ENCODE data around the gene JOSD2.
A peak's percentile ranks its signal among the peaks of the same experiment; 100 is the strongest.

JOSD2 gene

DNA sequence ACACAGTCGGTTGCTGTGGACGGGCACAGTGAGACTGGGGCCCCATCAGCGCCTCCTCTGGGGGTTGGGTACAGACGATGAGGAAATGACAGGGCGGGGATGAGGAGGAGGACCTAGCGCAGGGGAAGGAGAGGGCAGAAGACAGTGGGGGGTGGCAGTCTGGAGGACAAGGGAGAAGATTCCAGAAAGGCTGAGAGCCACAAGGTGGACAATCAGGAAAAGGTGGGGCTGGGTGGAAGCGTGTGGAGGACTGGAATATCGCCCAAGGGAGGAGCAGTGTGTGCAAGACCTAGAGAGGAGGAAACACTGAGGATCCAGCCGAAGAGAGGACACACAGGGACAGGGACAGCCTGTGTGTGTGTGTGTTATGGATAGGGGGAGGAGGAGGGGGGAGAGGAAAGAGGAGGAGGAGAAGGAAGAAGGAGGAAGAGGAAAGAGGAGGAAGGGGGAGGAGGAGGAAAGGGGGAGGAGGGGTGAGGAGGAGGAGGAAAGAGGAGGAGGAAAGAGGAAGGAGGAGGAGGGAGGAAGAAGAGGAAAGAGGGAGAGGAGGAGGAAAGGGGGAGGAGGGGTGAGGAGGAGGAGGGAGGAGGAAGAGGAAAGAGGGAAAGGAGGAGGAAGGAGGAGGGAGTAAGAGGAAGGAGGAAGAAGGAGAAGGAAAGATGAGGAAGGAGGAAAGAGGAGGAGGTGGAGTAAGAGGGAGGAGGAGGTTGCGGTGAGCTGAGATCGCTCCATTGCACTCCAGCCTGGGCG lies 18.5 kb downstream of the JOSD2 start:
- DNase-seq: no peak

DNA sequence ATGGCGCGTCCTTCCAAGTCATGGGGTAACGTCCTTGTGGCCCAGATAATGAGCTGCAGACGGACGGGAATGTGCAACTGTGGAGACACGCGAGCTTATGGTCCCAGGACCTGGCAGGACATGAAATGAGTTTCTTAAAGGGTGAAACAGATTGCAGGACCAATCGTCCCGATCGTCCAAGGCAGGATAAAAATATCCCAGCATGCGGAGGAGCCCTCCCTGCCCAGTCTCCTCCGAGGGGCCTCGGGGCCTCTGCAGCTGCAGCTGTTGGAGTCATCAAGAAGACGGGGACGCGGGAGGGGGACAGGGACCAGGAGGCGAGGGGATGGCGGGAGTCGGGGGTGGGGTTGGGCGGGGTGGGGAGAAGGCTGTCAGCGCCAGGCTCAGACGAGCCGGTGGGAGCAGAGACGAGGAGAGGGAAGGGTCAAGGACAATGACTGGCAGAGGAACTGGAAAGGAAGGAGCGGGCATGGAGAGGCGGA lies 20.0 kb downstream of the JOSD2 start:
- no peak for DNase-seq

DNA sequence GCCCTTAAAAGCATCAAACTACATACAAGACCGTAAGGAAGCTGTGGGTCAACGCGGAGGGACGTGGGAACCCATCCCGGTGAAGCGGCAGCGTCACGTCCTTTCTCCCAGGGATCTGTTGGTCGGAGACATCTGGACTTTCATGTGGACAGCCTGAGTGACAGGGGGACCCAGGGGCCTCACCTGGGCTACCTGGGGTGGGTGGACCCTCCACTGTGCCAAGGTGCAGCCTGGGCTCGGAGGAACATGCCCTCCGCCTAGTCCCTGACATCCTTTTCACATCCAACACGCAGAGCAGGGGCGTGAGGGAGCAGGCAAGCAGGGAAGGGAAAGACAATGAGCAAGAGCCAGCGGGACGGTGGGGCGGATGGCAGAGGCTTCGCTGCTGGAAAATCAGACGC lies 20.6 kb downstream of the JOSD2 start:
- DNase-seq: no peak

DNA sequence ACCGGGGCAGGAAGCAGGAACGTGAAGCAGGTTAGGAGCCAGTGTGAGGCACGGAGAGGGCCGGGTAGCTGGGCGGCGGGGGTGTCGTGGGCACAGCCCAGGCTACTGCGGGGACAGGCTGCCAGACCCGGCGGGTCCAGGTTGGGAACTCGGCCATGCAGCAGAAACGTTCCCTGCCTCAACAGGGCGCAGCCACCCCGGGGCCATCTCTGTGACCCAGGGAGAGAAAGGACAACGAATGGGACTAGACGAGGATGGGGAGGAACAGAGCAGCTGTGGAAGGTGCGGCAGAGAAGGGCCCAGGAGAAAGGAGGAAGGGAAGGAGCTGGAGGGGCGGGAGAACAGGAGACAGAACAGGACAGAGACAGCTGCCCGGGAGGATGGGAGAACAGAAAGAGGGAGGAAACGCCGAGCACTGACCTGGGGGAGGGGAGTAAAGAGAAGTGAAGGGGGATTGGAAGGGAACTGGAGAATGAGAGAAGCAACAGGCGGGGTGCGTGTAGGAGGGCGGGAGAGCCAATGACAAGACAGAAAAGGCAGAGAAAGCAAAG lies 21.5 kb downstream of the JOSD2 start:
- DNase-seq: no peak

DNA sequence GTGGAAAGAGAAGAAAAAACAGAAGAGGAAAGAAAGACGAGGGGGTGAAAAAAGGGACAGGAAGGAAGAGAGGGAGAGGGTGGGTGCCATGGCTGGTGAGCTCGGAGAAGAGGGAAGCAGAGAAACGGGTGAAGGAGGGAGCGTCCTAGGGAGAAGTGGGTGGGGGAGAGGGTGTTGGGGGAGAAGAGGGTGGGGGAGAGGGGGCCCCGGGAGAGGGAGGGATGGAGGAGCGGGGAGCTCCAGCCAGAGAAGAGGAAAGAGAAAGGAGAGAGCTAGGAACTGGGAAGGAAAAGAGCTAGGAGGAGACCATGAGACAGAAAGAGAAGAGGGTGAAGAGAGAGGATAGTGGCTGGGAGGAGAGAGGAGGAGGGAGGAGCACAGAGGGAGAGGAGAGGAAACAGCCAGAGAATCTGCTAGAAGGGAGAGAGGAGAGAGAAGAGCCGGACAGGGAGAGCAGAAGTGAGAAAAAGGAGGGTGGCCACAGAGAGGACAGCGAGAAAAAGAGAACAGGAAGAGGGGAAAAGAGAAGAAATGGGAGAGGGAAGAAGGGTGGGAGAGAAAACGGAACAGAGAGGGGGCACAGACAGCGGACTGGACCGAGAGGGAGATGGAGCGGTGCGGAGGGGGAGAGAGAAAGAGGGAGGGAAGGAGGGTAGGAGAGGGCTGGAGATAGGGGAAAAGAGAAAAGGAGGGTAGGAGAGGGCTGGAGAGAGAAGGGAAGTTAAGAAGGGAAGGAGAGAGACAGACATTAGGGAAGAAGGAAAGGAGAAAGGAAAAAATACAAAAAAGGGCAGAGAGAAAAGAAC lies 22.4 kb downstream of the JOSD2 start:
- DNase-seq: no peak

DNA sequence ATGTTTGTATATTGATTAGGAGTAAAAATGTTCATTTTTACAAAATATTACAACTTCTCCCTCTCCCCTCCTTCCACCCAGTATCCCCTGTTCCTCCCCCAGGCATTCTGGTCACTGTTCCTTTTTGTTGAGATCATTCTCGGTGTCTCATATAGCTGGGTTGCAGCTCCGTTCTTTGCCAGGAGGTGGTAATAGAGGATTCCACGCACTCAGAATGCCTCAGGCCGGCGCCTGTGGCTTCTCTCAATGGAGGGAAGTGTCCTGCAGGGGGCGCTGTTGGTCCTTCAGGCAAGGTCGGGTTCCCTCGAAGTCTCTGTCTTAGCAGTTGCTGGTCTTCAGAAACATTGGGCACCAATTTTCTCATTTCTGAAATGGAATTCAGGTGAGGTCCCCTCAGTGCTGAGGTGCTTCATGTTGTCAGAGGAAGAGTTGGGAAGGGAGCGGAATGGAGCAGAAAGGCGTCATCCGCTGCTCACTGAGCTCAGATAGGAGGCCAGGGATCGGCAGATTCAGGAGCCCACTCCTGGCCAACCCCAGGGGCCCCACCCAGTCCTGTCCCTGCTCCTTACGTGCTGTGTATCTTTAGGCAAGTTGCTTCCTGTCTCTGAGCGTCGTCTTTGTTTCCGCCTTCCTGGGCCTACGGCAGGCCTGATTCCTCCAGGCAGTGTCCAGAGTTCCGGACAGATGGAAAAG lies 24.0 kb downstream of the JOSD2 start:
- no peak for DNase-seq

DNA sequence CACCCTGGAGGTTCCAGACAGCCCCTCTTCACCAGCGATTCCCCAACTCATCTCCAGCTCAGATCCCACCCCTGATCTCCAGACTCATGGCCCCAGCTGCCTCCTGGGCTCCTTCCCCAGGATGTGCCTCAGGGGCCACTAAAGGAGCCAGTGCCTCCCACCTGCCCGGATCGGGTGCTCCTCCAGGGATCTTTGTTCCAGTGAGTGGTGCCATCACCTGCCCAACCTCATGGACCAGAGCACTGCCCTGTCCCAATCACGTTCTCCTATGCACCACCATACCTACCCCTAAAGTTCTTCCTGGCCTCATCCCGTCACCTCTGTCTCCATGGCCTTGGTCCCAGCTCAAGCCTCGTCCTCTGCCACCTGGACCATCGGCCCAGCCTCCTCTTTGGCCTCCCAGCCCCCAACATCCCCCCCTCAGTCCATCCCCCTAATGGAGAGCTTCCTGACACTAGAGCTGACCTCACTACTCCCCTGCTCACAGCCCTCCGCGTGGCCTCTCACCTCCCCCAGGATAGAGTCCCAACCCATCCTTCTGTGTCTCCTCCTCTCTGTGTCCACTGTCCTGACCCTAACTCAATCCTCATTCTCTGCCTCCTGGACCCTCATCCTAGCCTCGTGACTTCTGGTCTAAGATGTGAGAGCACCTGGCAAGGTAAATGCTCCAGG lies 25.6 kb downstream of the JOSD2 start:
- DNase-seq: no peak

DNA sequence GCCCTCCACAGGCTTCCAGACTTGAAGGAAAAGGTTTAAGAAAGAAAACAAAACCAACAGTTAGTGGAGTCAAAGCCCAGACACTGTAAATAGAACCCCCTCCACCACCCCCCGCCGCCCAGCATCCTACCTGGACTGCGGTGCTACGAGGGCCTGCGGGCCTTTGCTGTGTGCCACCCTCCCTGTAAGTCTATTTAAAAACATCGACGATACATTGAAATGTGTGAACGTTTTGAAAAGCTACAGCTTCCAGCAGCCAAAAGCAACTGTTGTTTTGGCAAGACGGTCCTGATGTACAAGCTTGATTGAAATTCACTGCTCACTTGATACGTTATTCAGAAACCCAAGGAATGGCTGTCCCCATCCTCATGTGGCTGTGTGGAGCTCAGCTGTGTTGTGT lies 28.1 kb downstream of the JOSD2 start:
- DNase-seq: no peak

DNA sequence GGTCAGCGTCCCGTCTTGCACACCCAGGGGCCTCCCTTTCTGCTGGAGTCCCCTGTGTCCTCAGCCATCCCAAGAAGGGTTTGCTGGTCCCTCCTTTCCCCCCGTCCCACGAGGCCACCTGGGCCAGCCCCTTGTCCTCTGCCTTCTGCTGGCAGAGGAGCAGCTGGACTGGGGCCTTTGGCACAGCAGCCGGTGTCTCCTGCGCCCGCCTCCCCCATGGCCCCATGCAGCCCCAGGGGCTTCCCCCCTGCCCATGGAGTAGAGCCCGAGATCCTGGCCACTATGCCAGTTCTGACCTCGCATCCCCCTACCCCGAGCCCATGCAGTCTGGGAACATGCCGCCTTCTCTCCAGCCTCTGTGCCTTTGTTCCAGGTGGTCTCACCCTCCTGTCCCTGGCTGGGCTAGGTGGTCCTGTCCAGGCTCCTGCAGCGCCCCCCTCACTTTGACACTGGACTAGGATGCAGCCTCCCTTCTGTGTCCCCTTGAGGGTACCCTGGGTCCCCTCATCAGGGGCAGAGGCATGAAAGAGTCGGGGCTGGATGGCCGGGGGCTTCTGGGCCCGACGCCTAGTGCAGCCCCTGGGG lies 28.6 kb downstream of the JOSD2 start:
- no peak for DNase-seq

DNA sequence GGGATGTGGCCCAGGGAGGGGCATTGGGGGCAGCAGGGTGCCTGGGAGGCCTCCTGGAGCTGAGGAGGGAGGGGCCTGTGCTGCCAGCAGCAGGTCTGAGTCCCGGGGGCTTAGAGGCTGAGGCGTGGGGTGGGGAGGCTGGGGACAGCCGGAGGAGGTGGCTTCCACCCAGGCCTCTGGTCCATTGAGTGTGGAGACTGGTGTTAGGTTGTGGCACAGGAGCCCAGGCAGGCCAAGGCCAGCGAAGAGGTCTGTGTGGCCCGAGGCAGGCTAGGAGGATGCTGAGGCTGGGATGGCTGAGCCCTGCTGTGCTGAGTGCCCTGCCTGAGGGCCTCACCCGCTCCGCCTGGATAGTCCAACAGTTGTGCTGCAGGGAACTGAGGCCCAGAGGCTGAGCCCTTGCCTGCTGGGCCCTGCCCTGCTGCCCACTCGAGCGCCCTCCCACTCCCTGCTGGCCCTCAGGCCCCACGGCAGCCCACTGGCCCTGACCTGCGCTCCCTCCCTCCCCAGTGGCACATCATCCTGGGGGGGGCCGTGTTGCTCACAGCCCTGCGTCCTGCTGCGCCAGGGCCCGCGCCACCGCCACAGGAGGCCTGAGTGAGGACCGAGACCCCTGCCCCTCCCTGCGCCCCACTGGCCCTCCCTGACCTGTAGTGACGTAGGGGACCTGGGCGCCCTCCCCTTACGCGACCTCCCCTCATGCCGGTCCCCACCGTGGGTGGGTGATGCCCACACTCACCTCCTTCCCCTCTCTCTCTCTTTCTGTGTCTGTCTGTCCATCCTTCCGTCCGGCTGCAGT lies 29.4 kb downstream of the JOSD2 start:
- no peak for DNase-seq

DNA sequence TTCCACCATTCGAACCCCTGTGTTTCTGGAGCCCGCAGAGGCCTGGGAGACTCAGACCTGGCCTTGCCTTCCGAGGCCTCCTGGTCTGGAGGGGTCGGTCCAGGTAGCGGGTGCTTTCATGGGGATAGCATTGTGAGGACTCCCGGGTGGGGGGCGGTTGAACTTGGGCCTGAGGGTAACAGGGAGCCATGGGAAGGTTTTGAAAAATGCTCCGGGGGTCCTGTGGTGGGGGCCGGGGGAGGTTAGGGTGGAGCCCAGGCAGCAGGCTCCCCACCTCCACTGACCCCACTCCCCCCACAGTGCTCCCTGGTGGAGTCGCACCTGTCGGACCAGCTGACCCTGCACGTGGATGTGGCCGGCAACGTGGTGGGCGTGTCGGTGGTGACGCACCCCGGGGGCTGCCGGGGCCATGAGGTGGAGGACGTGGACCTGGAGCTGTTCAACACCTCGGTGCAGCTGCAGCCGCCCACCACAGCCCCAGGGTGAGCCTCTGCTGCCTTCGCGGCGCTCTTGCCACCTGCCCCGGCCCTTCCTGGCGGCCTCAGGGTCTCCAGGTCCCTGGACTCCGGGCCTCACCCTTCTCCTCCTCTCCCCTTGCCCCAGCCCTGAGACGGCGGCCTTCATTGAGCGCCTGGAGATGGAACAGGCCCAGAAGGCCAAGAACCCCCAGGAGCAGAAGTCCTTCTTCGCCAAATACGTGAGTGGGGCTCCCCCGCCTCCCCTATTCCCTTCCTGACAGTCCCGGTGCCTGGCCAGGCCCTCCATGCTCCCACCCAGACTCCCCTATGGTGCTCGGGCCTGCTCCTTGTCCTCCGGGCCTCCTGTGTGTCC lies 30.5 kb downstream of the JOSD2 start:
- DNase-seq: no peak

DNA sequence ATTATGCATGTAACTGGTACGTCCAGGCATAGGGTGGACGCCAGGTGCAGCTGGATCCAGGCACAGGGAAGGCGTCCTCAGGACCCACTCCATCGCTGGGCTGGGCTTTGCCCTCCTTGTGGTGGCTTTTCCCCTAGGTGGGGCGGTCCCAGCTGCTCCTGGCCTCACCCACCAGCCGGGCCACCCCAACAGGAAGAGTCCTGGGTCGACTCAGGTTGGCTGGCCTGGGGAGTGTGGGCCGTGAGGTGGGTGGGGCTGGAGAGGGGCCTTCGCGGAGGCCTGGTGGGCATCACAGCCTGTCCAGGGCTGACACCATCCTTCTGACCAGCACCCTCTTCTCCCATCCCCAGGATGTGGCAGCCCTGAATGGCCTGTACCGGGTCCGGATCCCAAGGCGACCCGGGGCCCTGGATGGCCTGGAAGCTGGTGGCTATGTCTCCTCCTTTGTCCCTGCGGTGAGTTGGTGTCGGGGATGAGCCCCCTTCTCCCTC lies 31.2 kb downstream of the JOSD2 start:
- DNase-seq: no peak

DNA sequence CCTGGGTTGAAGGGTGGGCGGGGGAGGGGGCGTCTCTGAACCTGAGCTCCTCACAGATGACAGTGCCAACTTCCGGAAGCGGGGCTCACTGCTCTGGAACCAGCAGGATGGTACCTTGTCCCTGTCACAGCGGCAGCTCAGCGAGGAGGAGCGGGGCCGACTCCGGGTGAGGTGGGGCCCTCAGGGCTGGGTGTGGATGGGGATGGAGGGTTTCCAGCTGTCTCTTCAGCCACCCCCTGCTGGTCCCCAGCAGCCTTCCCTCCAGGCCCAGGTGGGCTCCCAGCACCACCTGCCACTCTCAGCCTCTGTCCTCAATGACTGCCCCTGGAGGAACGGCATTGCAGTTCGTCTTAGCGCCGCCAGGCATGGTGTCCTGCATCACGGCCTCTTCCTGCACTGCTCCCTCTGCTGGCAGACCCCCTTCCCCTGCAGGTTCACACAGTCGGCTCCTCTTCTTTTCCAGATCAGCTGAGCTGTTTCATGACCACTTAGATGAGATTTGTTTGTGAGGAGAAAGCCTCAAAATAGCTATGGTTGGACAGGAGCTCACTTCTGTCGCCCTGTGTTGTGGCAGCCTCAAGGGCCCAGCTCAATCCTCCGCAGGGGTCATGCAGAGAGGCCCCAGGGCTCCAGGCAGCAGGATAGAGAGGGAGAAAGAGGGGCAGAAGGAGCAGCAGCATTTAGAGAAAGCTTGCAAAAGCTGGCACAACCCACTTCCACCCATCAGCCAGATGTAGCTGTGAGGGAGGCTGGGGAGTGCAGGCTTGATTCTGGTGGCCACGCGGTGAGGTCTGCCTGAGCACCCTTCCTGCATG lies 31.9 kb downstream of the JOSD2 start:
- peak in 1 of 2 experiments; percentile 16 for DNase-seq

DNA sequence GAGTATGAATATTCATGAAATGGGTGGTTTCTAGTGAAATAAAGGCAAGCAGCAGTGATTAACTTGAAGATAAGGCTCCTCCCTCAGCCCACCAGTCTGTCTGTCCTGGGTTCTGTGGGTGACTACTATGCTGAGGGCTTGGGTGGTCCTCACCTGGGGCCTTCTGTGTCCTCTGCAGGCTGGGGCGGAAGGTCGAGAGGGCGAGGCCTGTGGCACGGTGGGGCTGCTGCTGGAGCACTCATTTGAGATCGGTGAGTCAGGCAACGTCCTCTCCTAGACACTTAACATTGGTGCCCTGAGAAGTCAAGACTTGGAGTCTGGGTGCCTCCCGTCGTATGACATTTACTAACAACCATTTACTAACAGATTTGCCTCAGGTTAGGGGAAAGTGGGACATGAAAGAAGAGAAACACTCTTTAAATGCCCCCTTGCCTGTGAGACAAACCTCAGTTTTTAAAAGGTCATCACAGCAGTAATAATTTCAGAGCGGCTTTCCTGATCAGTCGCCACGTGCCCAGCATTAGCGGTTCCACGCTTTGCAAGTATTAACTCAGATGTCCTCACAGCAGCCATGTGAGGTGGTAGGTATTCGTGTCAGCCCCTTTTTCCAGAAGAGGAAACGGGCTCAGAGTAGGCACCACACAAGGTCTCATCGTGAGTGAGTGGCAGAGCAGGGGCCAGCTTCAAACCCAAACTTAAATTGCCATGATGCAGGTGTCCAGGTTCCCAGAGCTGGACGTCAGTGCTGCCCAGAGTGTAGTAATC lies 33.1 kb downstream of the JOSD2 start:
- no peak for DNase-seq

DNA sequence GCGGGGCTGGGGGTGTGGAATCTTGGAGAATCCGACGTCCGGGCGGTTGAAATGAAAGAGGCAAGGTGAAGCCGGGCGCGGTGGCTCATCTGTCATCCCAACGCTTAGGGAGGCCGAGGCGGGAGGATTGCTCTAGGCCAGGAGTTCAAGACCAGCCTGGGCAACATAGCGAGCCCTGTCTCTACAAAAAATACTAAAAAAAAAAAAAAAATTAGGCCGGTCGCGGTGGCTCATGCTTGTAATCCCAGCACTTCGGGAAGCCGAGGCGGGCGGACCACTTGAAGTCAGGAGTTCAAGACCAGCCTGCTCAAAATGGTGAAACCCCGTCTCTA lies 34.1 kb downstream of the JOSD2 start:
- DNase-seq: no peak

DNA sequence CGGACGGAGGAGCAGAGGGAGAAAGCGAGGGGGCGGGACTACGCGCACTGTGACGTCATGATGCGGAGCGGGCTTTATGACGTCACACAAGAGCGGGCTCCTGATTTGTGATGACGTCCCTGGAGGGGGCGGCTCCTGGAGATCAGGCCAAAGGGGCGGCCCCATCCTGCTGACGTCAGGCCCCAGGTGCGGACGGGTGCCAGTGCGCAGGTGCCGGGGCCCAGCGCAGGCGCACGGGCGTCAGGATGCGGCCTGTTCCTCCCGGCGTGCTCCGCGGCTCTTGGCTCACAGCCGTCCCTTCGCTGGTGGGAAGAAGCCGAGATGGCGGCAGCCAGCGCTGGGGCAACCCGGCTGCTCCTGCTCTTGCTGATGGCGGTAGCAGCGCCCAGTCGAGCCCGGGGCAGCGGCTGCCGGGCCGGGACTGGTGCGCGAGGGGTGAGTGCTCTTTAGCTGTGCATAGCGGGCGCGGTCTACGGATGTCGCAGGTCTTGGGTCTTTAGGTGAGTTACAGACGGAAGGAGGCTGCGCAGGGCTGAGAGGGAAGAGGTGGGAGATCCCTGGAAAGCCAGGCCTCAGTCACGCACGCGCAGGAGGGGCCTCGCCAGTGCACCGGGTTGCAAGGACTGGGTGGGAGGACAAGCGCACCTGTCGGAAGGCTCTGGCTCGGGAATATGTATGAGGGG lies 34.6 kb downstream of the JOSD2 start, which contains the start of the genes EMC10 and GARIN5A:
Gene EMC10, plus strand, starts transcription at position 284 of the 683 bp plus-strand sequence. Its CDS starts 38 bp downstream, at position 322.
Gene GARIN5A, minus strand, starts transcription at position 625 of the 683 bp plus-strand sequence. Its CDS starts 460 bp downstream, at position 165.
- peak; percentile 38 to 80 for DNase-seq

DNA sequence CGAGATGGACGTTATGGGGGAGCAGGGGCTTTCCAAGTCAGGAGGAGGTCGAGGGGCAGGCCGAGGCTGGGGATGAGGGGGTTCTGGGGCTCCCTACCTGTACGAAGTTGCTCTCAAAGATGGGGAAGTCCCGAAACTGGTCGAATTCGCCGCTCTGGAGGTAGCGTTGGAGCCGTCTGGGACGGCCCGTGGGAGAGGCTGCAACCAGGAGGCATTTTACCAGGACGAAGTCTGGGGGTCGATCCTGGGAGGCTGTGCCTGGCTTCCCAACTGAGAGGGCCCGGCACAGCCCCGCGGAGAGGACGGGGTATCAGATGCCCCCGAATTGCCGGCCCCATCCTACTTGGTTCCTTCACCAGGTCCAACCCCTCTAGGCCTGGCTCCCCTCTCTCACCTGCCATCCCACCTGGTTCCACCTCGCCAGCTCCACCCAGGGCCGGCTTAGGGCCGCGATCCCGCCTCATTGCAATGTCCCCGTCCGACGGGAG lies 35.2 kb downstream of the JOSD2 start:
- no peak for DNase-seq

DNA sequence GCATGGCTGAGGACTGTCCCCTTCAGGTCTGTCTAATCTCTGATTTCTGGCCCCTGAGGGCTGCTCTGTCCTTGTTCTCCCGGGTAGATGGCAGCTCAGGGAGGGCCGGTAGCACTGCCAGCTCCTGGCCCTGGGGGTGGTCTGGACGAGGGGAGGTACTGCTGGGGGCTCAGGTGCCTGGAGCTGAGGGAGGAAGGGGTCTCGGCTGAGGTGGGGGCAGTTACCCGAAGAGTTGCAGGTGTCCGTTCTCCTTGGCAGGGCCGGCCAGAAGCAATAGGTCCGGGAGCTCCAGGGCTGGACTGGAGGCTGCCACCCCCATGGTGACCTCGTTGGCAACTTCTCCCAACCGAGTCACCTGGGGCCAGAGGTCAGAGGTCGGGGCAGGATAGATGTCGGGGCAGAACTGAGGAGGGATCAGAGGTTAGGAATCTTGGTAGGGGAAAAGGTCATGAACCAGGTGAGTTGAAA lies 35.9 kb downstream of the JOSD2 start:
- no peak for DNase-seq

Data from NCI-H446 (cell line).